Measurements from ENCODE around the gene FRS3.

DNA sequence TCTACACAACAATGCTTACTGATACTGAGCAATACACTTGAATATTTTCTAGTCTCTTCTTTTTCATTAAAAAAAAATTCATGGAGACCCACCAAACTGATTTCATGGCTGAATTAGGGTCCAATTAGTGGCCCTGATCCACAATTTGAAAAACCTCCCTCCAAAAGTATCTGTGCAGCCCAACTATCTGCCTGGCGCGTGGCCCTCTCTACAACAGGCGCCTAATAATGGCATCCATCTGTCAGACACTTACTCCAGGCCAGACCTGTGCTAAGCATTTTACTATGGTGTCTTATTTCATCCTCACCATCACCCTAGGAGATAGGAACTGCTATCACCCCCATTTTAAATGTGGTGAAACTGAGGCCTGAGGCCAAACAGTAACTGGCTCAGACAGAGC lies 58.3 kb downstream of the FRS3 start:
- TF ChIP-seq POLR2A (IDR thresholded peaks at IDR 0.05; ENCODE audit: control extremely low read depth in 1 of 2, low read depth in 2 of 2, low read length in 2 of 2) (no peak), SAP30 (IDR thresholded peaks at IDR 0.05; ENCODE audit: insufficient read depth, insufficient replicate concordance, low read length) (no peak), CREB1 (IDR thresholded peaks at IDR 0.05) (no peak), EZH2 (IDR thresholded peaks at IDR 0.05; ENCODE audit: low read depth, low read length, severe bottlenecking) (no peak), CEBPB (IDR thresholded peaks at IDR 0.05; ENCODE audit: low read depth, low read length) (no peak)
- TF ChIP-seq, protein P1, sequence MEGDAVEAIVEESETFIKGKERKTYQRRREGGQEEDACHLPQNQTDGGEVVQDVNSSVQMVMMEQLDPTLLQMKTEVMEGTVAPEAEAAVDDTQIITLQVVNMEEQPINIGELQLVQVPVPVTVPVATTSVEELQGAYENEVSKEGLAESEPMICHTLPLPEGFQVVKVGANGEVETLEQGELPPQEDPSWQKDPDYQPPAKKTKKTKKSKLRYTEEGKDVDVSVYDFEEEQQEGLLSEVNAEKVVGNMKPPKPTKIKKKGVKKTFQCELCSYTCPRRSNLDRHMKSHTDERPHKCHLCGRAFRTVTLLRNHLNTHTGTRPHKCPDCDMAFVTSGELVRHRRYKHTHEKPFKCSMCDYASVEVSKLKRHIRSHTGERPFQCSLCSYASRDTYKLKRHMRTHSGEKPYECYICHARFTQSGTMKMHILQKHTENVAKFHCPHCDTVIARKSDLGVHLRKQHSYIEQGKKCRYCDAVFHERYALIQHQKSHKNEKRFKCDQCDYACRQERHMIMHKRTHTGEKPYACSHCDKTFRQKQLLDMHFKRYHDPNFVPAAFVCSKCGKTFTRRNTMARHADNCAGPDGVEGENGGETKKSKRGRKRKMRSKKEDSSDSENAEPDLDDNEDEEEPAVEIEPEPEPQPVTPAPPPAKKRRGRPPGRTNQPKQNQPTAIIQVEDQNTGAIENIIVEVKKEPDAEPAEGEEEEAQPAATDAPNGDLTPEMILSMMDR (IDR thresholded peaks at IDR 0.05; ENCODE audit: control extremely low read depth in 1 of 3, insufficient read depth in 1 of 3, low read depth in 1 of 3, low read length in 3 of 3): no peak
